HG03565 (cell line): ENCODE measurements around the gene TIMM10B.
"Not testable (repeated sequence)": the region's sequence is repeated elsewhere in the genome, so short reads cannot be mapped to it uniquely, and the experiment has no call there.

Experiments
- ATAC-seq: cut with Tn5 transposase; IDR thresholded peaks from one replicate; pipeline ENCODE4 v1.9.1; 2021; ENCODE audit warnings: mild to moderate bottlenecking, moderate library complexity; ENCODE audit not compliant: unreplicated experiment

TIMM10B gene

DNA sequence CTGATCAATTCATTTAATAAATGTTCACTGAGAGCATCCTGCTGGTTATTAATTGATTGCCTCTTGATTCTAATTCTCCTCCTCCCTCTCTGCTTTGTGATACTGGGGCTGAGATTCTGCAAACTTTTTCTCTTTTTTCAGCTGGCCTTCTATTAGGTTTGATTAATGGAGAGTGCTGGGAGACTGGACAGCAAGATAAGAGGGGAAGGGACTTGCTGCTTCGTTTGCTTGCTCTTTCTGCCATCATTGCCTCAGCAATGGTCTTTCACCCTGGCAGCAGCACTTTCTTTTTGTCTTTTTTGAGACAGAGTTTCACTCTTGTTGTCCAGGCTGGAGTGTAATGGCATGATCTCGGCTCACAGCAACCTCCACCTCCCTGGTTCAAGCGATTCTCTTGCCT is 22.9 kb downstream of the TIMM10B start:
- no peak for ATAC-seq

DNA sequence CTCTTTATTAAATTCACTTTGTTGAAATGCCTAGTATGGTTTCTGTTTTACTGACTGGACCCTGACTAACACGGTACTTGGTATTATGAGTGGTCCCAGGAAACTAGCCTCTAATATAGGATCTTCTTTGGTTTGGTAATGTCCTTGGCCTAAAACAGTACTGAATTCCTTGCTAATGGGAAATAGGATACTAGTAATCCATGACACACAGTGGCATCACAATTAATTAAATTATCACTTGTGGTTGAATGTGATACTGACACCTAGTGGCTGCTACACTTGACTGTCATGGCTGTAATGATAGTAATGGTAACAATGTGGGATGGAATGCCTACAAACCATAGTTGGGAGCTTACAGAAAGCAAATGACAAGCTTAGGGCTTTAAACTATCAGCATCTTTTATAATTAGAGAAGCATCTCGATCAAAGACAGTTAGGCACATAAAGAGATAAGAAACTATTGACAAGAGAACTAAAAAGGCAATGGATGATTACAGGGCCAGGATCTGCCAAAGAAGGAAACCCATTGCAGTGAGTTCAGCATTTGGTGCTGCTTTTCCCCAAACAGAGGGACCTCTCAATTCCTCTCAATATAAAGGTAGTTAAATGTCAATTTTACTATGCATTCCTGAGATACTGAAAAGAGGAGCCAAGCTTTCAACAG is 24.4 kb downstream of the TIMM10B start:
- no peak for ATAC-seq

DNA sequence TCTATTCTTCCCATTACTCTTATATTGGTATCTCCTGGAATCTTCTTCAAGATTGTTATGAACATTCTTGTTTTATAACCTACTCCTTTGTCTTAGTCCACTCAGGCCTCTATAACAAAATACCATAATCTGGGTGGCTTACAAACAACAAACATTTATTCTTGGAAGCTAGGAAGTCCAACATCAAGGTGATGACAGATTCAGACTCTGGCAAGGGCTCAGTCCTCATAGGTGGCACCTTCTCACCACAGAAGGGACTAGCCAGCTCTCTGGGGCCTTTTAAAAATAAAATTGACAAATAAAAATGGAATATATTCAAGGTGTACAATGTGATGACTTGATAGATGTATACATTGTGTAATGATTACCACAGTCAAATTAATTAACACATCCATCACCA is 35.6 kb downstream of the TIMM10B start:
- no peak for ATAC-seq

DNA sequence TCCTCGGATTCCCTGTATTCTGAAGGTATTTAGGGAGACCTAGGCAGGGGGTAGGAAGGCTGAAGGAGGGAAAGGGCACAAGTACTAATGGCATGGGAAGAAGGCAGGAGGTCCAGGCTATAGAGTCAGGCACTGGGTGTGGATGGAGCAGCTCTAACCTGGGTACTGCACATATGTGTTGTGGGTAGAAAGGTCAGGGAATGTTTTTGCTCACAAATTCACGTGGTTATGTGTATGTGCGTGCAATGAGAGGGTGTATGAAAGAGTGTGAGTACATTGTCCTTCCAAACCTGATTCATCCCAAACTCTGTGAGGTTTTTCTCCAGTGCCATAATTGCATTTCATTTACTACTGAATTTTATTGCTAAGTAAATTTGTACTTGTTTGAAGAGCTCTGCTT is 39.0 kb downstream of the TIMM10B start:
- no peak for ATAC-seq

DNA sequence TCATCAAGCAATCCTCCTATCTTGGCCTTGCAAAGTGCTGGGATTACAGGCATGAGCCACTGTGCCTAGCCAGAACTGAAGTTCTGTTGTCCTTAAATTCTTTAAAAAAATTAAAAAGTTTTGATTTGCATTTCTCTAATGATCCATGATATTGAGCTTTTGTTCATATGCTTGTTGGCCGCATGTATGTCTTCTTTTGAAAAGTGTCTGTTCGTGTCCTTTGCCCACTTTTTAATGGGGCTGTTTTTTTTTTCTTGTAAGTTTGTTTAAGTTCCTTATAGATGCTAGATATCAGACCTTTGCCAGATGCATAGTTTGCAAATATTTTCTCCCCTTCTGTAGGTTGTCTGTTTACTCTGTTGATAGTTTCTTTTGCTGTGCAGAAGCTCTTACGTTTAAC is 40.6 kb downstream of the TIMM10B start:
- not testable (repeated sequence) for ATAC-seq

DNA sequence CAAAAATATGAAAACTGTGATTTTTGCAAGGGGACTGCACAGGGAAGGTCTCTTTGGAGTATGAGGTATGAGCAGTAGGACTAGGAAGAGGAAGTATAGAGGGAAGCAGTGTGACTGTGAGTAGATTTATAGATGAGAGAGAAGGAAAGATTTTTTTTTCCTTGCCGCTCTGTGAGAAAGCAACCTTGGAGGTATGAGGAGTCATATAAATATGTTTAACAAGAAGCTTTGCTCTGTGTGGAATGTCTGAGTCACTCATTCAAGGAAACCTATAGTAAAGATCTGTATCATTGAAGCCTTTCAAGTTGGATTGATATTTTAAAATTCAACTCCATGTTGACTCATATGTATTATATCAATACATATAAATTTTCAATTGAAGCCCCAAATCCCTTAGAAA is 42.0 kb downstream of the TIMM10B start:
- ATAC-seq = no peak

DNA sequence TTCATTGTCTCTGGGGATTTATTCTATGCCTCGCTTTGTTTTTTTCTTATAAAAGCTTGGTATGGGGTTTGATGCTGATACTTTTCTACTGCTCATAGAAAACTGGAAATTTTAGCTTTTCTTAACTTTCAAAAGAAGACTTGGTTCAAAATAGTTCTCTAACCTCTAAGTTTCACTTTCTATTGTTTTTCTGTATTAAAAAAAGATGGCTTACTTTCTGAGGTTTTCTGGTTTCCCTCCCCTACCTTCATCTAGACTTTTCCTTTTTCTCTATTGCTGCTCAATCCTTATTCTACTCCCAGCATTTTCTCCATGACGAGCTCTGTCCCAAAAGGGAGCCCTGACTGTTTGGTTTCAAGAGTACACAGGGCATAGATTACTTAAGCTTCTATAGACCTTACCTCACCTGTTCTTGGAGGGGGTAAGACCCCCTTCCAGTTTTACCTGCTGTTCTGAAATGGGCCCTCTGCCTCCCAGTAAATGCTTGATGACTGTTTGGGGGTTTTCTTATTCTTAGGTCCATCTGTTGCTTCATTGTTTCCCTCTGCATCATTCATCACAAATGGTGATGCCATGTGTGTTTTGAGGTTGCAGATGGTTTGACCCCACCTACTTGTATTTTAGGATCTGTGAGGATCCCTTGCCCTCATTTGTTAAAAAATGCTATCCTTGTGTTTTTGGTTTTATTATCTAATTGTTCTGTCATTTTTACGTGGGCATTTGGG is 45.3 kb downstream of the TIMM10B start:
- ATAC-seq = no peak

DNA sequence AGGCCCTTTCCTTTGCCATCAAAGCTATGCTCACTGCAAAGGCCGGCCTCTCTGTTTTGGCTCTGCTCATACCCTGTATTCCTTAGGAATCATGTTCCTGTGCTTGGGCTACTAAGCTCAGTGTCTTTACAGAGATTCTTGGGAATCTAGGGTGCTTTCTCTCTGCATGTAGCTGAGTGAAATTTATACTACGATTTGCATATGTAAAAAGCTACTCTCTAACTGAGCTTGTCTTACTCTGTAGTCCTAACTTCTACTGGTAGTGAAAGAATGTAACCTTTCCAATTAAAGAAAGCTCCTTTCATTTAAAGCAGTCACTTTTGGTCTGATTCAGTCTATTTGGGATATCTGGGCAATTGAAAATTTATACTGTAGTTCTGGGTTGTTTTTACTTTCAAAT is 48.0 kb downstream of the TIMM10B start:
- no peak for ATAC-seq

DNA sequence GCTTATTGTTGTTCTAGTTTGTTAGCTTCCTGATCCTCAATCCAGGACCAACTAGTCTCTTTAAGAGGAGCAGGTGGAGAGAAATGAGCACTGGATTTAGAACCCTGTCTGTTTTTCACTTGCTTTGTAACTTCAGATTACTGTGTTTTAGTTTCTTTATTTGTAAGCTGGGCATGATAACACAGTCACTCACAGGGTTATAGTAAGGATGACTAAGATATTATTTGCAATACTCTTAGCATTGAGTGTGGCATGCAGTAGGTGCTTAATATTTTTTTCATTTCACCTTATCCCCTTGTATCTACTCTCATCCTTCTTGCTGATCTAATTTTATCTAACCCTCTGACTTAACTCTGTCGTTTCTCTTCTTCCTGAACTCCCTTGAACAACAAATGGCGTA is 49.5 kb downstream of the TIMM10B start:
- no peak for ATAC-seq

DNA sequence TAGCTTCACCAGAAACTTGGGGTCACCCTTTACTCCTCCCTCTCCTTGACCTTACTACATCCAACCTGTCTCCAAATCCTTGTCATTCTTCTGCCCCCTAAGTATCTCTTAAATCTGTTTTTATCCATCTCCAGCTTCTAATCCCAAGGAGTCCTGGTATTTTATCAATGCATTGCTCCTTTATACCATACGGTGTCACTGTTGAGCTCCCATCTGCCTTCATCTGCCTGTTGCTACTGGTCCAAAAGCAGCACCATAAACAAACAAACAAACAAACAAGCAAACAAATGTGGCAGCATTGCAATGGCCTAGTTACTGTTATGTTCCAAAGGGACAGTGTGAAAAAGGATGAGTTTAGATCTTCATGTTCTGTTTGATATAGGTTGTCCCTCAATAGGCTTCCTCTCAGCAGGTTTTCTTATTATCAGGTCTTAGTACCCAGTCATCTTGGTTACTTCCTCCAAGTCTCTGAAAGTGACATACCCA is 50.0 kb downstream of the TIMM10B start:
- no peak for ATAC-seq
